Measurements from ENCODE around the gene ADAM12.

DNA sequence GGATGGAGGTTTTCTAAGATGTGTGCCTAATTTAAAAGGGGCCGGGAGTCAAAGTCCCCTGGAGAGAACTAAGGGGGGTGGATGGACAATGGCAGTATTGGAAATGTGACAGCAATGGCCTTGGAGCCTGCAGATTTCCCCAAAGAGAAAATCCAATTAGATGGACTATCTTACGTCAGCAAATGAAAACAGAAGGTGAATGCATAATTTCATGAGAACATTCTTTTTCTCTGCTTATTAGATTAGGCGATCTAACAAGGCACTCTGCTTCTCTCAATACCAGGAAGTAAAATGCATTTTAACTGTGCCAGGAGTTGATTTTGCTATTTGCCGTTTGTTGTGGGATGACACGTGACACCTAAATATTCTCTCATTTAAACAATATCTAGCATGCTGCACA, 226.6 kb downstream of the ADAM12 start:
- TF ChIP-seq, protein P1, sequence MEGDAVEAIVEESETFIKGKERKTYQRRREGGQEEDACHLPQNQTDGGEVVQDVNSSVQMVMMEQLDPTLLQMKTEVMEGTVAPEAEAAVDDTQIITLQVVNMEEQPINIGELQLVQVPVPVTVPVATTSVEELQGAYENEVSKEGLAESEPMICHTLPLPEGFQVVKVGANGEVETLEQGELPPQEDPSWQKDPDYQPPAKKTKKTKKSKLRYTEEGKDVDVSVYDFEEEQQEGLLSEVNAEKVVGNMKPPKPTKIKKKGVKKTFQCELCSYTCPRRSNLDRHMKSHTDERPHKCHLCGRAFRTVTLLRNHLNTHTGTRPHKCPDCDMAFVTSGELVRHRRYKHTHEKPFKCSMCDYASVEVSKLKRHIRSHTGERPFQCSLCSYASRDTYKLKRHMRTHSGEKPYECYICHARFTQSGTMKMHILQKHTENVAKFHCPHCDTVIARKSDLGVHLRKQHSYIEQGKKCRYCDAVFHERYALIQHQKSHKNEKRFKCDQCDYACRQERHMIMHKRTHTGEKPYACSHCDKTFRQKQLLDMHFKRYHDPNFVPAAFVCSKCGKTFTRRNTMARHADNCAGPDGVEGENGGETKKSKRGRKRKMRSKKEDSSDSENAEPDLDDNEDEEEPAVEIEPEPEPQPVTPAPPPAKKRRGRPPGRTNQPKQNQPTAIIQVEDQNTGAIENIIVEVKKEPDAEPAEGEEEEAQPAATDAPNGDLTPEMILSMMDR (IDR thresholded peaks at IDR 0.05), result no peak
- TF ChIP-seq POLR2AphosphoS5 (IDR thresholded peaks at IDR 0.05) (no peak), POLR2A (IDR thresholded peaks at IDR 0.05; ENCODE audit: low read depth) (no peak), EP300 (IDR thresholded peaks at IDR 0.05) (no peak)
